ENCODE data around the gene ANK3.

ANK3 gene

DNA sequence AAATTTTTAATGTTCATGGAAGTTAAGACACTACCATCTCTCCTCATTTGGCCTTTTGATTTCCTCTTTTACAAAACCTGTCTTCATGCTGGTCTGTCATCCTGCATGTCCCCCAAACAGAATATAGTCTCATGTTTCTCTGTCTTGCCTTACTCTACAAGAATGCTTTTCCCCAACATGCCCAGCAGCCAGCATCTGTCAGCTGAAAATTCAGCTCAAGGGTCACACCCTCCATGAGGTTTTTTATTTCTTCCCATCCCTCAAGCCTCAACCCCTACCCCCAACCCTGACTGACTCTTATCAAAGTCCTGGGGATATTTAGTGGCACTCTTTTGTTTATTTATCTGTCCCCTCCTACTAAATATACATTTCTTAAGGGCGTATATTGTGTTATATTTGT lies 202.0 kb downstream of the ANK3 start:
- no peak overlapping the region for H2AFZ ChIP-seq (ENCODE audit: low read depth, low read length)
- no peak overlapping the region for H3K27ac ChIP-seq (ENCODE audit: low read length, poor library complexity, severe bottlenecking)
- no peak overlapping the region for H3K4me3 ChIP-seq (ENCODE audit: insufficient read depth in 1 of 2, low read depth in 1 of 2, low read length in 2 of 2)
- peaks cover 3% of the 10 kb centered on the region for H3K9me3 ChIP-seq (ENCODE audit: control insufficient read depth, low read length)
- no peaks in the 10 kb centered on the region for H3K79me1 ChIP-seq (replicated peaks; ENCODE audit: low read length, poor library complexity, severe bottlenecking)
- H2BK12ac ChIP-seq (ENCODE audit: low read length in 2 of 2), result no peak overlapping the region
- H3K4me1 ChIP-seq (ENCODE audit: control insufficient read depth, insufficient read depth, low read depth, low read length), result peaks cover 2% of the 10 kb centered on the region
- no peak overlapping the region for H3K14ac ChIP-seq (ENCODE audit: low read length in 2 of 2)
- no peak overlapping the region for H3K9ac ChIP-seq (ENCODE audit: low read length)
- no peak overlapping the region for H3K23ac ChIP-seq (ENCODE audit: low read length in 2 of 2)
- no peak overlapping the region for H4K91ac ChIP-seq (ENCODE audit: low read length)
- no peak overlapping the region for H3K18ac ChIP-seq (ENCODE audit: low read depth in 1 of 2, low read length in 2 of 2)
- WGBS, result no CpG with 5 or more reads among the region's 1 CpG
- H3K36me3 ChIP-seq (ENCODE audit: control insufficient read depth in 1 of 2, insufficient read depth in 2 of 2, low read depth in 1 of 2, low read length in 2 of 2), result peaks cover 0 to 6% of the 10 kb centered on the region in 2 experiments
- no peak overlapping the region for H3K4ac ChIP-seq (ENCODE audit: low read depth in 1 of 2, low read length in 2 of 2)
- no peaks in the 10 kb centered on the region for H3K27me3 ChIP-seq (ENCODE audit: control insufficient read depth in 1 of 2, insufficient read depth in 1 of 2, low read length in 2 of 2)
- no peak for DNase-seq
- no peak overlapping the region for H3K4me2 ChIP-seq (ENCODE audit: low read length, poor library complexity, severe bottlenecking)
- no peak overlapping the region for H2BK120ac ChIP-seq (ENCODE audit: low read depth, low read length)
- no peak overlapping the region for H4K8ac ChIP-seq (ENCODE audit: low read length)
- no peak overlapping the region for H2BK5ac ChIP-seq (ENCODE audit: low read depth, low read length, poor library complexity, severe bottlenecking)
- H2AK5ac ChIP-seq (ENCODE audit: low read length, severe bottlenecking), result no peak overlapping the region
- H2BK15ac ChIP-seq (ENCODE audit: low read depth, poor library complexity, severe bottlenecking), result no peak overlapping the region

DNA sequence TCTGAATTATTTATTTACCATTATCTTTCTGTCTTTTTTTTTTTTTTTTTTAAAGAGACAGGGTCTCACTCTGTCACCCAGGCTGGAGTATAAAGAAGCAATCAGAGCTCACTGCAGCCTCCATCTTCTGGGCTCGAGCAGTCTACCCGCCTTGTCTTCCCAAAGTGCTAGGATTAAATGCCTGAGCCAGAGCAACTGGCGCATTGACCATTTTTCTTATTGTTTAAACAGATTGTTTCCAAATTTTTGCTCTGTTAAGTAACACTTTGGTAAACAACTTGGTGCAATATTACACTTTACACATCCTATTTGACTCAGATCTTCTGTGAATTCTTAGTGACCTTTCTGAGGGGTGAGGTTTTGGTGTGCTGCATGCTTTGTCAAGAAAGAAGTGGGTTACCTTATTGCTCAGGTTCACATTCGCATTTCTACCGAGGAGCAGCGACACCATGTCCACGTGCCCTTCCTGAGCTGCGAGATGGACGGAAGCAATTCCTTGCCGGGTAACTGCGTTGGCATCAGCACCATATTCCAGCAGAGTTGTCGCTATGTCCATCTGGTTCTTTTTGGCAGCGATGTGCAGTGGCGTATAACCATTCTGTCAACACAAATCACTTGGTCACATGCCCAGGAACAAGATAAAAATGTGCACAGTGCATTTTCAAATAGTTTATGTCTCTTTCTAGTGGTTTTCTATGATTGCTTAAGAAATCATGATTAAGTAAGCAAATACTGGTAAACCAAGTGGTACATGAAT lies 203.2 kb downstream of the ANK3 start:
- Histone ChIP-seq H3K4me2 (ENCODE audit: low read length, poor library complexity, severe bottlenecking) (no peak overlapping the region), H4K8ac (ENCODE audit: low read length) (no peak overlapping the region), H4K91ac (ENCODE audit: low read length) (no peak overlapping the region), H3K9ac (ENCODE audit: low read length) (no peak overlapping the region), H3K18ac (ENCODE audit: low read depth in 1 of 2, low read length in 2 of 2) (no peak overlapping the region), H3K23ac (ENCODE audit: low read length in 2 of 2) (no peak overlapping the region), H3K27me3 (ENCODE audit: control insufficient read depth in 1 of 2, insufficient read depth in 1 of 2, low read length in 2 of 2) (no peaks in the 10 kb centered on the region), H3K79me1 (replicated peaks; ENCODE audit: low read length, poor library complexity, severe bottlenecking) (no peaks in the 10 kb centered on the region), H2BK120ac (ENCODE audit: low read depth, low read length) (no peak overlapping the region), H3K27ac (ENCODE audit: low read length, poor library complexity, severe bottlenecking) (no peak overlapping the region), H2BK12ac (ENCODE audit: low read length in 2 of 2) (peak overlapping the region in 1 of 2 experiments; percentile 21), H2AFZ (ENCODE audit: low read depth, low read length) (no peak overlapping the region), H3K9me3 (ENCODE audit: control insufficient read depth, low read length) (peaks cover 3% of the 10 kb centered on the region), H3K4me3 (ENCODE audit: insufficient read depth in 1 of 2, low read depth in 1 of 2, low read length in 2 of 2) (peak overlapping the region in 1 of 2 experiments; percentile 32), H2AK5ac (ENCODE audit: low read length, severe bottlenecking) (no peak overlapping the region), H3K4ac (ENCODE audit: low read depth in 1 of 2, low read length in 2 of 2) (no peak overlapping the region), H3K14ac (ENCODE audit: low read length in 2 of 2) (no peak overlapping the region), H2BK5ac (ENCODE audit: low read depth, low read length, poor library complexity, severe bottlenecking) (no peak overlapping the region), H3K4me1 (ENCODE audit: control insufficient read depth, insufficient read depth, low read depth, low read length) (peaks cover 2% of the 10 kb centered on the region), H2BK15ac (ENCODE audit: low read depth, poor library complexity, severe bottlenecking) (no peak overlapping the region), H3K36me3 (ENCODE audit: control insufficient read depth in 1 of 2, insufficient read depth in 2 of 2, low read depth in 1 of 2, low read length in 2 of 2) (peaks cover 0 to 4% of the 10 kb centered on the region in 2 experiments)
- 97% methylated on average over 11 of the region's 14 CpGs for WGBS
- no peak for DNase-seq

DNA sequence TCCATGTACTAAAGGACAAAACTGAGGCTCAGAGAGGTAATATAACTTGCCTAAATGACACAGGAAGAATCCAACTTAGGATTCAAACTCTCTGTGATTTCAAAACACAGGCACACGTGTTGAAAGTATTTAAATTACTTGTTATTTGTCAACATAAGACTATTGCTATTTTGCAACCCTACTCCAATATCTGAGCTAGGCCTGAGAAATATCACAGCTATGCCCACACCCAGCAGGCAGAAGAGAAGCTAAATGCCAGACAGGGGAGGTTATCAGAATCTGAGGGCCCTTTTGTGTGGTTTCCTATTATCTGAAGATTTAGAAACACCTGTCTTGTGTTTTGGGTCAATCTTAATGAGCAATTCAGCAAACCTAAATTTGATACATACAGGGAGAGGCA lies 204.3 kb downstream of the ANK3 start:
- no CpG with 5 or more reads among the region's 1 CpG for WGBS
- H3K27me3 ChIP-seq (ENCODE audit: control insufficient read depth in 1 of 2, insufficient read depth in 1 of 2, low read length in 2 of 2), result no peaks in the 10 kb centered on the region

DNA sequence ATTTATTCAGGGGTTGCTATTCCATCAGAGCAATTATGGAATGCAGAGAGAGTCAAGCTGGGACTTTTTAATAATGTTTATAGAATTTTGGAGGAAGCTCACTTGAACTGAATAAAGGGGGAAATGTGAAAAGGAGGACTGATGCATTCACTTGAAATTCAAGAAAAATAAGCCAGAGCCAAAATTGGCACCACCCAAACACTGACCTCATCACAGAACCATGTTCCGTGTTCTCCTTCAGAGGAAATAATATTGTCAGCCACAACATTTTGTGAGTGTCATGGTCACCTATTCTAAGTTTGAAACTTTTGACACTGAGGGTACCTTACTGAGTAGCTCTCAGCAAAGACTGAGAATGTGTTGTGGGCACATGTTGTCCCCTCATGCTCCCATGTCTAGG lies 207.0 kb downstream of the ANK3 start:
- no peak for DNase-seq
- H2BK5ac ChIP-seq (ENCODE audit: low read depth, low read length, poor library complexity, severe bottlenecking), result no peak overlapping the region
- no peak overlapping the region for H3K4me2 ChIP-seq (ENCODE audit: low read length, poor library complexity, severe bottlenecking)
- no peak overlapping the region for H3K4ac ChIP-seq (ENCODE audit: low read depth in 1 of 2, low read length in 2 of 2)
- H4K8ac ChIP-seq (ENCODE audit: low read length), result no peak overlapping the region
- no peaks in the 10 kb centered on the region for H3K9me3 ChIP-seq (ENCODE audit: control insufficient read depth, low read length)
- no peak overlapping the region for H3K4me3 ChIP-seq (ENCODE audit: insufficient read depth in 1 of 2, low read depth in 1 of 2, low read length in 2 of 2)
- no peak overlapping the region for H3K14ac ChIP-seq (ENCODE audit: low read length in 2 of 2)
- H3K36me3 ChIP-seq (ENCODE audit: control insufficient read depth in 1 of 2, insufficient read depth in 2 of 2, low read depth in 1 of 2, low read length in 2 of 2), result peaks cover 0 to 15% of the 10 kb centered on the region in 2 experiments
- no peak overlapping the region for H2BK15ac ChIP-seq (ENCODE audit: low read depth, poor library complexity, severe bottlenecking)
- H2BK12ac ChIP-seq (ENCODE audit: low read length in 2 of 2), result no peak overlapping the region
- H3K27ac ChIP-seq (ENCODE audit: low read length, poor library complexity, severe bottlenecking), result no peak overlapping the region
- no peak overlapping the region for H3K9ac ChIP-seq (ENCODE audit: low read length)
- H3K18ac ChIP-seq (ENCODE audit: low read depth in 1 of 2, low read length in 2 of 2), result no peak overlapping the region
- H4K91ac ChIP-seq (ENCODE audit: low read length), result no peak overlapping the region
- H3K23ac ChIP-seq (ENCODE audit: low read length in 2 of 2), result no peak overlapping the region
- H3K79me1 ChIP-seq (replicated peaks; ENCODE audit: low read length, poor library complexity, severe bottlenecking), result no peaks in the 10 kb centered on the region
- no peak overlapping the region for H2AFZ ChIP-seq (ENCODE audit: low read depth, low read length)
- peaks cover 2% of the 10 kb centered on the region for H3K4me1 ChIP-seq (ENCODE audit: control insufficient read depth, insufficient read depth, low read depth, low read length)
- no peak overlapping the region for H2AK5ac ChIP-seq (ENCODE audit: low read length, severe bottlenecking)
- H3K27me3 ChIP-seq (ENCODE audit: control insufficient read depth in 1 of 2, insufficient read depth in 1 of 2, low read length in 2 of 2), result no peaks in the 10 kb centered on the region
- H2BK120ac ChIP-seq (ENCODE audit: low read depth, low read length), result no peak overlapping the region
- WGBS, result 67% methylated on average over 1 of the region's 1 CpG

More for the DNA sequence above, 204.3 kb downstream of the ANK3 start:
- Histone ChIP-seq H3K9ac (ENCODE audit: low read length) (no peak overlapping the region), H3K9me3 (ENCODE audit: control insufficient read depth, low read length) (no peaks in the 10 kb centered on the region), H3K79me1 (replicated peaks; ENCODE audit: low read length, poor library complexity, severe bottlenecking) (no peaks in the 10 kb centered on the region), H2BK12ac (ENCODE audit: low read length in 2 of 2) (no peak overlapping the region), H2AK5ac (ENCODE audit: low read length, severe bottlenecking) (no peak overlapping the region), H3K36me3 (ENCODE audit: control insufficient read depth in 1 of 2, insufficient read depth in 2 of 2, low read depth in 1 of 2, low read length in 2 of 2) (peaks cover 0 to 9% of the 10 kb centered on the region in 2 experiments), H3K14ac (ENCODE audit: low read length in 2 of 2) (no peak overlapping the region), H3K23ac (ENCODE audit: low read length in 2 of 2) (no peak overlapping the region), H4K8ac (ENCODE audit: low read length) (no peak overlapping the region), H2BK120ac (ENCODE audit: low read depth, low read length) (no peak overlapping the region), H3K4me2 (ENCODE audit: low read length, poor library complexity, severe bottlenecking) (no peak overlapping the region), H3K4me3 (ENCODE audit: insufficient read depth in 1 of 2, low read depth in 1 of 2, low read length in 2 of 2) (no peak overlapping the region), H3K4ac (ENCODE audit: low read depth in 1 of 2, low read length in 2 of 2) (no peak overlapping the region), H2BK5ac (ENCODE audit: low read depth, low read length, poor library complexity, severe bottlenecking) (no peak overlapping the region), H4K91ac (ENCODE audit: low read length) (no peak overlapping the region), H3K27ac (ENCODE audit: low read length, poor library complexity, severe bottlenecking) (no peak overlapping the region), H3K4me1 (ENCODE audit: control insufficient read depth, insufficient read depth, low read depth, low read length) (peaks cover 2% of the 10 kb centered on the region), H3K18ac (ENCODE audit: low read depth in 1 of 2, low read length in 2 of 2) (no peak overlapping the region), H2AFZ (ENCODE audit: low read depth, low read length) (no peak overlapping the region), H2BK15ac (ENCODE audit: low read depth, poor library complexity, severe bottlenecking) (no peak overlapping the region)
- DNase-seq, result no peak

All from mesenchymal stem cell (in vitro differentiated cells and primary cell).